HG03558 (cell line): ENCODE data around the gene LIPK.
"Not testable (repeated sequence)": the region's sequence is repeated elsewhere in the genome, so short reads cannot be mapped to it uniquely, and the experiment has no call there.

Experiments
- ATAC-seq: cut with Tn5 transposase; IDR thresholded peaks from one replicate; pipeline ENCODE4 v1.9.1; 2021; ENCODE audit warnings: moderate number of reproducible peaks; ENCODE audit not compliant: unreplicated experiment; ENCODE audit errors: extremely low read depth

The LIPK gene, protein sequence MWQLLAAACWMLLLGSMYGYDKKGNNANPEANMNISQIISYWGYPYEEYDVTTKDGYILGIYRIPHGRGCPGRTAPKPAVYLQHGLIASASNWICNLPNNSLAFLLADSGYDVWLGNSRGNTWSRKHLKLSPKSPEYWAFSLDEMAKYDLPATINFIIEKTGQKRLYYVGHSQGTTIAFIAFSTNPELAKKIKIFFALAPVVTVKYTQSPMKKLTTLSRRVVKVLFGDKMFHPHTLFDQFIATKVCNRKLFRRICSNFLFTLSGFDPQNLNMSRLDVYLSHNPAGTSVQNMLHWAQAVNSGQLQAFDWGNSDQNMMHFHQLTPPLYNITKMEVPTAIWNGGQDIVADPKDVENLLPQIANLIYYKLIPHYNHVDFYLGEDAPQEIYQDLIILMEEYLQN

DNA sequence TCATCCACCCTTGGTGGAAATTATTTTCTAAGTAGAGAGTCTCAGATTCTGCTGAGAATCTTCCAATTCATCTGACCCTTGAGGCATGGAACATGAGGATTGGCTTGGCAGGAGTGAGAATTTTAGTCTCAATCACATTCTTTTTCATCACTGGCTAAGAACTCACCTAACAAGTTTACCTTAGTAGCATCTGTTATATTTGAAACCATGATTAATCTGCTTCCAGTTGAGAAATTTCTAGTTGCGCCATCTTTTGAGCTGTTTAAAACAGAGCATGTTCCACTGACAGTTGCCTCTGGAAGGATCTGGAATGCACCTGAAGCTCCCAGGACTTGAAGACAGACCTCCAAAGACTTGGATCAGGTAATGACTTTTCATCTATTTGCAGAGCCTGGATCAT lies at the start of gene LIPK:
TSS of gene LIPK (plus strand) at position 292 of the 400 bp plus-strand sequence. CDS start 18,295 bp downstream, outside the sequence.
- no peak for ATAC-seq

DNA sequence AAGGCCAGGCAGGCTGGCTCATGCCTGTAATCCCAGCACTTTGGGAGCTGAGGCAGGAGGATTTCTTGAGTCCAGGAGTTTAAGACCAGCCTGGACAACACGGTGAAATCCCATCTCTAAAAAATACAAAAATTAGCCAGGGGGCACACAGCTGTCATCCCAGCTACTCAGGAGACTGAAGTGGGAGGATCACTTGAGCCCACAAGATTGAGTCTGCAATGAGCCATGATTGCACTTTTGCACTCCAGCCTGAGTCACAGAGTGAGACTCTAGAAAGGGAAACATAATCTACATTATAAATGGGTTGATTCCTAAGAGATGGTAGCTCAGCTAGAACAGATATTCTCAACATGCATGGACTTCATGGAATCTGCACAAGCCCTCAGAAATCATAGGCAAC lies 48.1 kb upstream of the LIPK start:
- no peak for ATAC-seq

DNA sequence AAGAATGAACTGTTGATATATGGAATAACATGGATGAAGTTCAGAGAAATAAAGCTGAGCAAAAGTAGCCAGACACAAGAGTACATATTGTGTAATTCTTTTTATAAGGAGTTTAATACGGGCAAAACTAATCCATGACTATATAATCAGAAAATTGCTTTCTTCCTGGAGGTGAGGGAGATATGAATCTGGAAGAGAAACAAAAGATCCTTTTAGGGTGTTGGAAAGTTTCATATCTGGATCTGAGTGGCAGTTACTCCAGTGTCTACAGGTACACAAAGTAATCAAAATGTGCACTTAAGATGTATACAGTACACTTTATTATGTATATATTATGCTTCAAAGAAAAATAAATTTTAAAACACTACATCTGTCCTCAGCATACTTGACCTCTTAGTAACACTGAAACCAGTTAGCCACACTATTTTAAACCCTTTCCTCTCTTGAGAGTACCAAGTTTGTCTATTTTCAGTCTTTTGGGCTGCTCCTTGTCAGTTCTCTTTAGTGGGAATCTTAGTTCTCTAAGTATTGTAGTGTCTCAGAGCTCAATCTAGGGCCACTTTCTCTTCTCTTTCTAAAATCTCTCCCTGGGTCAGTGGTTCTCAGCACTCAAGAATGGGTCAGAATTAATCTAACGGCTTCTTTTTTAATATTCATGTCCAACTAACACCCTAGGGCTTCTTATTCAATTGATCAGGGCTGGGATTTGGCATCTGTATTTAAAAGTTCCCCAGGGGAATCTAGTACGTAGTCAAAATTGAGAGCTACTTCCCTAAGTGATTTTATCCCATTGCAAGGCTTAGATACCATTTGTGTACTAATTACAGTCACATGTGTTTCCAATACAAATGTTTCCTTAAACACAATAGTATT lies 46.1 kb upstream of the LIPK start:
- no peak for ATAC-seq

DNA sequence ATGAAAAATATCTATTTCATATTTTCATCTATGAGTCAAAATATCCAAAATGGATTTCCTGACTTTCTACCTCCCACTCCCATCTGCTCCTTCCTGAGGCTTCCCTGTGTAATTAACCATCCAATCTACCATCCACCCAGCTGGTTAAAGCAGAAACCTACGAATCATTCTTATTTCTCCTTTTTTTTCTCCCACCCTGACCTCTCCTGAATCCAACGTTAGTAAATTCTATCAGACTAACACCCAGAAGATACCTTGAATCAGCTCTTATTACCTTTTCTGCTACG lies 45.5 kb upstream of the LIPK start:
- no peak for ATAC-seq

DNA sequence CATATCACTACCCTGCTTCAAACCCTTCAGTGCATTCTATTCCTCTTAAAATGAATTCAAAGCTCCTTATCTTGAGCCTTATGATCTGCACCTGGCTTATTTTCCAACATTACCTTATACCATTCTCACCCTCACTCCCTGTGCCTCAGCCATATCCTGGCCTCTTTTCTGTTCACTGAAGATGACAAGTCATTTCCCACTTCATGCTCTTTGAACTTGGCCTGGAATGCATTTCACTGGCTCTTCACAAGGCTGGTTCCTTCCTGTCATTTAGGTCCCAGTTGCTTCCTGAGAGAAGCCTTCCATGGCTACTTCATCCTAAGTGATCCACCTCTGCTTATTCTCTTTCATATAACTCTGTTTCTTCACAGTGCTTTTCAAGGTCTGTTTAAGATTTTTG lies 45.0 kb upstream of the LIPK start:
- no peak for ATAC-seq

DNA sequence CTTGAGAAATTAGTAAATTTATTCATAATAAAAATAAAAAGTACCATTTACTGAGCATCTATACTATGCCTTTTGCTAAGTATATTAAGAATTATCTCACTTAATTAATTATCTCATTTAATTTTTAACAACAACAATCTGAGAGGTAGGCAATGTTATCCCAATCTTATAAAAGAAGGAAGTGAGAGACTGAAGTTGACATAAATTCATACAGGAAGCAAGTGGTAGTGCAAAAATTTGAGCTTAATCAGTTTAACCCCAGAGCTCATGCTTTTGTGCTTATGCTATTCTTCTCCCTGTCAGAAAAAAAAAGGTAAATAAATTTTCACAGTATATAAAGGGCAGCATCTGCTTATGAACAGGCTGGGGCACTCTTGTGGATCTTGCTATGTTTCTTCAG lies 44.5 kb upstream of the LIPK start:
- ATAC-seq = no peak

DNA sequence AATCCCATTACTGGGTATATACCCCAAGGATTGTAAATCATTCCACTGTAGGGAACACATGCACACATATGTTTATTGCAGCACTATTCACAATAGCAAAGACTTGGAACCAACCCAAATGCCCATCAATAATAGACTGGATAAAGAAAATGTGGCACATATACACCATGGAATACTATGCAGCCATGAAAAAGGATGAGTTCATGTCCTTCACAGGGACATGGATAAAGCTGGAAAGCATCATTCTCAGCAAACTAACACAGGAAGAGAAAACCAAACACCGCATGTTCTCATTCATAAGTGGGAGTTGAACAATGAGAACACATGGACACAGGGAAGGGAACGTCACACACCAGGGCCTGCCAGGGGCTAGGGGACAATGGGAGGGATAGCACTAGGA lies 42.9 kb upstream of the LIPK start:
- ATAC-seq = not testable (repeated sequence)

DNA sequence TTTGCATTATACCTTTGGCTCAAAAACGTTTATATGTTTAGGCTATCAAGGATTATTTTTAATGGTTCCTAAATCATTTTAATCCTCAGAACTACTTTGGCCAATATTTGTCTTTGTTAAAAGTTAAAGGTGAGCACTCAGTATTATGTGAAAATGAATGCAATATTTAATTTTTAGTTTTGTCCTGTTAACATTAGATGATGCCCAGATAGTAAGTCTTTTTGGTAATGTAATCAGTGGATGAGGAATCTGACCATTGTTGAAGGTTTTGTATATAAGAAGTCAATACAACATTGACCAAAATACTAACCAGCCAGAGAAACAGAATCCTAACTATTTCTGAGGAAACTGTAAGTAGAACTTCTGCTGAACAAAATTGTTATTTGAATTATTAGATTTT lies 41.9 kb upstream of the LIPK start, which contains the start of gene LIPF:
TSS of gene LIPF (plus strand) at position 301 of the 400 bp plus-strand sequence. CDS start 2,856 bp downstream, outside the sequence.
- ATAC-seq = no peak

DNA sequence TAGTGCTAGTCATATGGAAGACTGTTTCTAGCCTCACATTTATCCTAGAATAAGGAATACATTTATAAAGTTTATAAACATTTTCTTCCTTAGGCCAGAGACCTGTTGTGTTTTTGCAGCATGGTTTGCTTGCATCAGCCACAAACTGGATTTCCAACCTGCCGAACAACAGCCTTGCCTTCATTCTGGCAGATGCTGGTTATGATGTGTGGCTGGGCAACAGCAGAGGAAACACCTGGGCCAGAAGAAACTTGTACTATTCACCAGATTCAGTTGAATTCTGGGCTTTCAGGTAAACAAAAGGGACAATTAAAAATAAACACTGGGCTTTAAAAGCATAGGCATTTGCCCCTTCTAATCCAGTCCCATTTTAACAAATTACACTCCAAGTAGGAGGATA lies 37.6 kb upstream of the LIPK start:
- ATAC-seq = no peak

DNA sequence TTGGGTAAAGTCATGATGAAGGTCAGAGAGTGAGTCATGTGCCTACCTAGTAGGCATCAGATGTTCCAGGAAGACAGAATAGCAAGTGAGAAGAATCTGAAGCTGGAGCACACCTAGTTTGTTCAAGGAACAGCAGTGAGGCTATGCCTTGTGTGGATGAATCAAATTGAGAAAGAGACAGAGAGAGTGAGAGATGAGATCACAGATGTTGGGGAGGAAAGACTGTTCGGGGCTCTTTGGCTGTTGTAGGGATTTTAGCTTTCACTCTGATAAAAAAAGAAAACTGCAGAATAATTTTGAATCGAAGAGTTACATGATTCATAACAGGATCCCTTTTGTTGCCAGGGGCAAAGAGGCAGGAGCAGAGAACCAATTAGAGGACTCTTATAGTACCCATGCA lies 35.6 kb upstream of the LIPK start:
- ATAC-seq = no peak

DNA sequence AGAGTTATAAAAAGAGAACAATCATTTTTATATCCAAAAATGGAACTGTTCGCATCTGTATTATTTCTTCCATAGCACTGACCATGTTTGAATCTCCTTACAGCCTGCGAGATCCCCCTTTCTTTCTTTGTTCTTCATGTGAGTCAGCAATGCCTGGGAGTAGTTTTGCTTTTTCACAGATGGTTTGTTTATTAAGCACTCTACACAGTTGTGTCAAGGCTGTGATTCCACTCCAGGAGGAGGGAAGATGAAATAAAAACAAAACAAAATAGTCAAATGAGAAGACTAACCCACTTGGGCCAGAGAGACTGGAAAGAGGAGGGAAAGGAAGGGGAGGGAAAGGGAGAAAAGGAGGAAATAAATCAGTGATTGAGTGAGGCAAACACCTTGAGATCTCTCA lies 34.0 kb upstream of the LIPK start:
- ATAC-seq = no peak

DNA sequence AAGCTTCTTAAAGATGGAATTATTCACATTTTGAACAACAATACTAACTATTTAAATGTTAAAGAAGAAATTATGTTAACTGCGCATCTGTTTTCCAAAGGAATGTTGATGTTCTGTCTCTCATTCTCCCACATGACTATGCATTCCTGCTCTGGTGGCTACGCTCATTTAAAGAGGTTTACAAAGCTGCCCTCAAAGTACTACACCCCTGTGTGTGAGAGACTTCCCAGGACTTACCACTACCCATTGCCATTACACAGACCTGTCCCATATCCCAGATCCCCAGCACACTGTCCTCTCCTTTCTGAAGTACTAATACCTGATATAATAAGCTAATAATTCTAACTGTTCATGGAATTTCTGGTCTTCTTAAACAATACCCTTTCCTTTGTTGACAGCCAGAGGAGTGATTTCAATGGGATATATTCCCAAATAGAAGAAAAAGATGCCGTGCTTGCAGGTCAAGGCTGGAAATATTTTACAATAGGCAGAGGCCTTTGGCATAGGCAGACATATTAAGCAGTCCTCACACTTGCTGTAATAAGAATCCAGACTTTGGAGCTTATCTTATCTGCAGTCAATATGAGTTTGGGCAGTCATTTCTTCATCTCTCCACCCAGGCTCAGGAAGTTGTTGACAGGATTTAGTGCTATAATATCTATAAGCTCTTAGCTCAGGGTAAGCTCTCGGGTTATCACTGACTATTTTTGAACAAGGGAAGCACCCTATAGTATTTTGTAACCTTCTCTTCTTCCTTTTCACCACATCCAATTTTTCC lies 29.6 kb upstream of the LIPK start:
- ATAC-seq = no peak

DNA sequence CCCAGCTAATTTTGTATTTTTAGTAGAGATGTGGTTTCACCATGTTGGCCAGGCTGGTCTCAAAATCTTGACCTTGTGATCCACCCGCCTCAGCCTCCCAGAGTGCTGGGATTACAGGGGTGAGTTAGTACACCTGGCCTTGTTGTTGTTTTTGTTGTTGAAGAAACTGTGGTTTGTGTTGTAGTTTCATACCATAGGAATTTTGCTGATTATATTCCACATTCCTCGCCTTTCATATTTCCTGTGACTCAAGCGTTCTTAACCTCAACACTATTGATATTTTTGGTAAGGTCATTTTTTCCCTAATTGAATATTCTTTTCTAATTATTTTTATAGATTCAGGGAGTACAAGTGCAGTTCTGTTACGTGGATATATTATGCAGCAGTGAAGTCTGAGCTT lies 25.1 kb upstream of the LIPK start:
- no peak for ATAC-seq

DNA sequence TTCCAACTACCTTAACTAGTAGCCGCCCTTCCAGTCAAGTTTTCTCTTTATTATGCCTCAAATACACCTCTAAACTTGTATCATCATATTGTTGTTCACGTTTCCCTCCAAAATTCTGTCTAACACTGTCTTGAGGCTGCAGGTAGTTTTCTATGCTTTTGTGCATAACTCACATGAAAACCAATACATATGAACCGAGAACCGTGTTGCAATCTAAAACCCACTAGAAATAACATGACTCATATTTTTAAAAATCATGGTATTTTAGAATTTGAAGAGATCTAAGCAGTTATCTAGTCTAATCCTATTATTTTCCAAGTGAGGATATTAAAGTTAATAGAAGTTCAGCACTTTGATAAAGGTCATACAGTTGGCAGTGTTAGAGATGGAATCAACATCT lies 23.6 kb upstream of the LIPK start:
- ATAC-seq = no peak

DNA sequence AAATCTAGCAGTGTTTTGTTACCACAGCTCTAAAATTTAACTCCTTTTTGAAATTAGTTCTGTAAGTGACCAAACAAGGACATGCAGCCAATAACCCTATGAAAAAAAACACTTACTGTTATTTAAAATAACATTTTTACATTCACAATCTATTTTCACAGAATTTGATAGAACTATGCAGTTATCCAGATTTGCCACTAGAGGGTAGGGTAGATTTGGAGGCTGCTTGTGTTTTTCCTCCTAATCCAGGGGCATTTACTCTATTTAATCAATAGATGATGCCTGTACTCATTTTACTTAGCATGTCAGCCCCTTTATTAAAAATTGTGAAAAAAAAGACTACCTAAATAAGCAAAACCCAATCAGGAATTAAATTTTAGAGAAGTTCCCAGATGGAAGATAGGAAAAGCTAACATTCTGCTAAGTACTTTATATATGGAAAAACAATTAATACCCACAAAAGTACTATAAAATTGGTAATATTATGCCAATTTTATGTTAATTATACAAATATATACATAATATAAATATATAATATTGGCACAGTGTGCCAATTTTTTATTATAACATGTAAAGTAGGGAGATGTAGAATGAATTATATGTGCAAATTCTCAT lies 18.1 kb upstream of the LIPK start:
- ATAC-seq = no peak

DNA sequence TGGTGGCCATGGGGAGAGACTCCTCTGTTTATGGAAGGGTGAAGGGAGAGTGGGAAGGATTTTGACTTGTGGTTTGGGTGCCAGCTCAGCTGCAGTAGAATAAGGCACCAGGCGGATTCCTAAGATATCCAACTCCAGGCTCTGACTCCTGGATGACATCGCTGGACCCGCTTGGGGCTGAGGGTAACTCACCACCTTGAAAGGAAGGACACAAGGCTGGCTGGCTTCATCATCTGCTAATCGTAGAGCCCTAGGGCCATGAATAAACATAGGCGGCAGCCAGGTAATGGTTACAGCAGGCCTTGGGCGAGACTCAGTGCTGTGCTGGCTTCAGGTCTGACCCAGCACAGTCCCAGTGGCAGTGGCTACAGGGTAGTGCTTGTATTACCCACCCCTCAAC lies 16.7 kb upstream of the LIPK start:
- no peak for ATAC-seq

DNA sequence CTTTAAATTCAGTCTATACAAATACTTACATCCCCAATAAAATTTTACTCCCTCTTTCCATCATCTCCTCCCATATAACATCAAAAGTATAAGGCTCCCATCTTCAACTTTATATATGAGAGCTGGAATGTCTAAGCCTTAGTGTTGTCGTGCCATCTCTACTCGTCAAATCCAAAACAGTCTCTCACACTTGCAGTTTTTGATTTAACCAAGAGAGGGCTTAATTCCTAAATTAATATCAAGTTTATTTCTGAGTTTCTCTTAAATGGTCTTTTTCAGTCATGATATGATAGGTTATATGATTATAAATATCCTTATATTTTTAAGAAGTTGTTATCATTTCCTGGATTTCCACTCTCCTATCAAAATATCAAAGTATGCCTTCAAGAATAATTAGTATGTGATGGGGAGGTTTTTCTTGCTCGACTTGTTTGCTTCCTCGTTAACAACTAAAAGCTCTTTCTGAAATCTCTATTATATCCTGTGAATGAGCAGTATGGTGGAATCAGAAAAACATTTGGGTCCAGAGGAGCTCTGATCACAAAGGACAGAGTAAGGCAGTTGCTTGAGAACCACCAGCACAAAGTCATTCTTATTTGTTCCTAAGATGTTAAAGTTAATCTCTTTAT lies 12.5 kb upstream of the LIPK start:
- ATAC-seq = no peak

DNA sequence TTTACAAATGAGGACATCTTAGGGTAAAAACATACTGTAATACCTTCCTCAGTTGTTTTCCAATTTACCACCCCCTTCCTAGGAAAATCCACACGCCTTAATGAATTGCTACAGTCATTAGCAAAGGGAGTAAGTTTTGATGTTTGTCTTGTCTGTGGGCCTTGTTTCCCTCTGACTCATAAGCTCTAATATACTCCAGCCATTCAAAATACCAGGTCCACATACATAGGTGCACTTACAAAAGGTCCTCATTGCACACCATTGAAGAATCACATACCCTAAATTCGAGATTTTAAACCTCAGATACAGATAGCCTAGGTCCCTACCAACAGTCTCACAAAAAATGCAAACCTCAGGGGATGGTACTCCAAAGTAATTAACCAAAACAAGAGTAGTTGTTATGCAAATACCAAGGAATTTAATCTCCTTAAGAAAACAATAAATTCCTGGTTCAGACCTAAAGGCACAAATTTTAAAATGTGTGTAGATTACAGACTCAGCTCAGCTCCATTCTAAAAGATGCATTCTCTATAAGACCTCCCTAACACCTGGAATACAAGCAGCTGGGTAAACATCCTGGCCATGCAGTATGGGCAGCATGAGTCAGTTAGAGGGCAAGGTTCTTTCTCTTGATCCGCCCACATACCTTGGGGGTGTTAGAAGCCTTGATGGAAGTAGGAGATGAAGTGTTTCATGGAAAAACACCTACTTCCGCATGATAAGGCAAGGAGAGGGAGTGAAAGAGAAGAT lies 3.0 kb upstream of the LIPK start:
- ATAC-seq = no peak

DNA sequence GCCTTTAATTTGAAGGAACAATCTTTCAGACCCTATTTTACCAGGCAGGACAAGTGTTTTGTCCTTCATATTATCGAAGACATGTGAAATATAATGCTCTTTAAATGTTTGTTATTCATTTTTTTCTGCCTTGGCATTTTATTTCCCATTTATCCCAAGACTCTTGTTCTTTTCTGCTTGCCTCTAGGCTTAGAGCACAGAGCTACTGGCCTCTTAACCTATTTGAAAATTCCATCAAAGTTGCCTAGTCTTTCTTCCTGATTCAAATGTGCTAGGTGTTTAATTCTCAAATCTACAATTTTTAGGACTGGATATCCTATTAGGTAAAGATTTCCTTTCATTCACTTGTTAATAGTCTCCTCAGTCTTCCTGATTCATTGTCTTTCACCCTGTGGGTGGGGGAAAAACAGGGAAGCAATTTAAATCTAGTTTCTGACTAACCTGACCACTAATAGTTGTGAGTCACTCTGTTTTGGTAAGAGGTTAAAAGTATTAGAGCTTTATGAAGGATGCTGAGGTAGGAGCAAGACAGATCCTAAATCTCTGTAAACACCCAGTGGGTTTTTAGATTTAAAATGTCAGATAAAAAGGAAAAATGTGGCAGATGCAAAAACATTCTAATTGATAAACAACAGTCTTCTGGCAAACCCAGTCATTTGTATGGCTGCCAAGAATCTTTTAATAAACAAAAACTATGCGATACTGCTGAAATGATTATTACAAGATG lies 1.5 kb downstream of the LIPK start:
- ATAC-seq = no peak
